Ovary (tissue), 3 donors: ENCODE data around the gene FMNL1.

Experiments used
- CTCF ChIP-seq, 3 donors: fragments of 450-650 bp in 2 of 3; fragments of 200-600 bp in 1 of 3; IDR thresholded peaks; one replicate each; pipeline versions ENCODE4 v1.5.1 to v1.8.0; 2016 to 2022; ENCODE audit warnings: antibody characterized with exemption in 3 of 3, mild to moderate bottlenecking in 1 of 3
- EP300 ChIP-seq: sonication (generic); formaldehyde crosslinking; IDR thresholded peaks from one replicate; pipeline ENCODE4 v1.6.1; 2017; ENCODE audit warnings: antibody characterized with exemption
- donor health status: DM: no; HTN: no; CAD: no.

- TF ChIP-seq CTCF (IDR thresholded peaks at IDR 0.05) (no peak), EP300 (no peak)
Measured at GRCh38 chr17:45274033-45274432, 52.3 kb downstream of the FMNL1 start.
